GM12801 (cell line): ENCODE data around the gene LYRM2.

Experiments
- TF ChIP-seq, protein P1 (sequence below): IDR thresholded peaks from one replicate; pipeline ENCODE4 v1.5.1; 2011; ENCODE audit warnings: control low read depth; ENCODE audit not compliant: insufficient read length; ENCODE audit errors: extremely low read depth

The LYRM2 gene

DNA sequence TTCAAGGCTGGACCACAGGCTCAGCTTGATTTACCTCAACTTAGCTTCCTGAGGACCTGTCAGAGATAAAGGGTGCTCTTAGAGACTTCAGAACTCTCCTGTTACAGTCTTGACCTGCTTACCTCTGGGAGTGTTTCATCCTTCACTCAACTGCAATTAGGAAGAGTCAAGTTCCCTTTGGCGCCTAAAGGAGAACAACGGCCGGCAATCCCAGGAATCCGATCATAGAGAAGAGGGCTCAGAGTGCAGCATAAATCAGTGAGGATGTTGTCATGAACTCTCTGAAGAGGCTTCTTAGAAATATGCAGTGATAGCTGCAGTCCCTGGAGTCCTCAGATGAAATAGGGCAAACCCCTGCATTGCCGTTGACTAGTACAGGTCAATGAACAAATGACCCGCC lies 36.4 kb downstream of the LYRM2 start:
- TF ChIP-seq, protein P1, sequence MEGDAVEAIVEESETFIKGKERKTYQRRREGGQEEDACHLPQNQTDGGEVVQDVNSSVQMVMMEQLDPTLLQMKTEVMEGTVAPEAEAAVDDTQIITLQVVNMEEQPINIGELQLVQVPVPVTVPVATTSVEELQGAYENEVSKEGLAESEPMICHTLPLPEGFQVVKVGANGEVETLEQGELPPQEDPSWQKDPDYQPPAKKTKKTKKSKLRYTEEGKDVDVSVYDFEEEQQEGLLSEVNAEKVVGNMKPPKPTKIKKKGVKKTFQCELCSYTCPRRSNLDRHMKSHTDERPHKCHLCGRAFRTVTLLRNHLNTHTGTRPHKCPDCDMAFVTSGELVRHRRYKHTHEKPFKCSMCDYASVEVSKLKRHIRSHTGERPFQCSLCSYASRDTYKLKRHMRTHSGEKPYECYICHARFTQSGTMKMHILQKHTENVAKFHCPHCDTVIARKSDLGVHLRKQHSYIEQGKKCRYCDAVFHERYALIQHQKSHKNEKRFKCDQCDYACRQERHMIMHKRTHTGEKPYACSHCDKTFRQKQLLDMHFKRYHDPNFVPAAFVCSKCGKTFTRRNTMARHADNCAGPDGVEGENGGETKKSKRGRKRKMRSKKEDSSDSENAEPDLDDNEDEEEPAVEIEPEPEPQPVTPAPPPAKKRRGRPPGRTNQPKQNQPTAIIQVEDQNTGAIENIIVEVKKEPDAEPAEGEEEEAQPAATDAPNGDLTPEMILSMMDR: no peak

DNA sequence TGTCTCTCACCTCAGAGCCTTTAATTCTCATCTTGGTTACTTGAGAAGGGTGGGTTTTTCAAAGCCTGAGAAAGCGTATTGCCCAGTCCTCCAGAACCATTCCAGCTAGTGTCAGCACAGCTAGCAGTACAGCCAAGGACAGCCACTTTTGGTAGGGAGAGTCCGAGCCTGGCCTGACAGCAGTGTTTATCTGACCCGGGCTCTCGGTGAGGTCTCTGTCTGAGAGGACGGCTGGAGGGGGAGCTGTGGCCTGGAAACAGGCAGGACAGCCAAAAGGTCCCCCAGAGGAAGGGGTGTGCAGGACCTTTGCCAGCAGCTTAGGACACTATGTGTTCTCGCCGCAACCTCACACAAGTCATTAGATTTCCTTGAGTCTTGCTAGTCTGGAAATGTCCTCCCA lies 38.8 kb downstream of the LYRM2 start:
- TF ChIP-seq, protein P1: no peak

DNA sequence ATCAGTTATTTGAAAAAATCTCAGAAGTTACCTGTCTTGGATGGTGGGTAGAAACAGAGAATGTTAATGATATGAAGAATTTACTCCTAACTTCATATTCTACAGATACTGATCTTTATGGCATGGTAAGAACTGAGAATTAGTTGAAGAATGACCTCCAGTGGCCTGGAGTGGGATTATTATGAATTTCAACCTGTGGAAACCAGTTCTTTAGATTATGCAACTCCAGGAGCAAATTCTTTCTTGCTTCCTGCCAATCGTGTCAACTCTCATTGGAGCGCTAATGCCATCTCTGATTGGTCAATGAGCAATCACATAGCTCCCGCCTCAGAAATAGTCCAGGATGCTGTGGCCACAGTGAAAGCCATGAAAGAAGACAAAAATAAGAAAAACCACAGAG lies 40.6 kb downstream of the LYRM2 start:
- TF ChIP-seq, protein P1: no peak

DNA sequence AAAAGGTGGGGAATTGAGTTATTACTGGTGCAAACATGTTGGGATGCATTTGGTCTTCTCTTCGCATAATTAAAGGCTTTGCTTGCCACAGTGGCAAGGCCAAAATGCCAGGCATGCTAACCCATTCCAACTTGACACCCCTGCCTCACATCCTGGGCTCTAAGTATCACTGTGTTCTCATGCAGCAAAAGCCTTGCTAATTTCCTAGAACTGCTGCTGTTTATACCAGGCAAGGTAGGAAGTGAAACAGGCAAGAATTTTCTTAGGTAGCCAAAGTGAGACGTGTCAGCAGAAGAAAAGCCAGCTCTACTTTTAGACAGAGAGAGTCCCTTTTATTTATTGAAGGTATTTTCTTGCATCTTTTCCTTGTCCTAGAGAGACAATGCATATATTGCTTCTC lies 41.2 kb downstream of the LYRM2 start:
- TF ChIP-seq, protein P1: no peak

DNA sequence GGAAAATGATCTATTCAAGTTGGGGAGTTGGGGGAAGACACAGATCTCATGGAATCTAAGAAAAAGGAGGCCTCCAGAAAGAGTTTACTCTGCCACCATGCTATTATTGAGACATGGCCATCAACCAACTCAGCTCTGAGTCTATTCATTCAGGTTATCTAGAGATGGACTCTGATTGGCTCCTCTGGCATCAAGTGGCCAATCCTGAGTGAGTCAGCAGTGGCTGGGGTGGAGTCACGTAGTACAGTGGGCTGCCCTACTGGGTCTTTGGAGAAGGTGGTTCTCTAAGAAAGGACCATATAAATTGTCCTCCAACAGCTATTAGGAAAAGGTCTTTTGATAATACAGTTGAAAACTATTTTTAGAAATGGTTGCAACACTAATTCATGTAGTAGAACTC lies 42.1 kb downstream of the LYRM2 start:
- TF ChIP-seq, protein P1: no peak

DNA sequence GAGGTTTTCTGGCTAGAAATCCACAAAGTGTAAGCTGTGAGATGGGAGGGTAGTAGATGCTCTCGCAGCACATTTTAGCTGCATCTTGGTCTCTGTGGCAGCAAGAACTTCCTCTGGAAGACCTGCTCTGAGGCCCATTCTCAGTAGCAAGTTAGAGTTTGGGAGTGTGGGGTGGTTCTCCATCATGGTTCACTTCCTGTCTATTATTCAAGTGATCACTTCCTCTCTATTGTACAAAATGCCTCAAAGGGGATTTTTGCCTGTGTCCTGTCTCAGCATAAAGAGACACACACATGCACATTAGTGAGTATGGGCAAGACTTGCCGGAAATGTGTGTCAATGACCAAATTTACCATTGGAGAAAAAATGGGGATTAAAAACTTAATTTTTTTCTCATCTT lies 42.5 kb downstream of the LYRM2 start:
- TF ChIP-seq, protein P1: no peak

DNA sequence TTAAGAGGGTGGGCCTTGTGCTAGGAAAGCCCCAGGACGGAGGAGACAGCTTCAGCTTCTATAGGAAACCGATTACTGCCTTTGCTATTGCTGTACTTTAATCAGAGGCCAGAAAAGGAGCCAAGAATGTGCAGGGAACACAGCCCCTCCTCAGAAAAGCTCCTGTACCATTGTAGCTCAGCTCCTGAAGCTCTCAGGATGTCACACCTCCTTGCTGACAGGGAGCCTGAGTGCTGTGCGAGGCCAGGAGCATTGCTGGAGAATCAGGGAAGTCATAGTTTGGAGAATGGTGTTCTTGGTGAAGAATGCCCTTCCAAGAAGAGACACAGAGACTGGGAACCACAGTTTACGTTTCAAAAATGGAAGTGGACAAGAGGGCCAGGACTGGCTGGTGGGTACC lies 46.8 kb downstream of the LYRM2 start:
- TF ChIP-seq, protein P1: no peak

DNA sequence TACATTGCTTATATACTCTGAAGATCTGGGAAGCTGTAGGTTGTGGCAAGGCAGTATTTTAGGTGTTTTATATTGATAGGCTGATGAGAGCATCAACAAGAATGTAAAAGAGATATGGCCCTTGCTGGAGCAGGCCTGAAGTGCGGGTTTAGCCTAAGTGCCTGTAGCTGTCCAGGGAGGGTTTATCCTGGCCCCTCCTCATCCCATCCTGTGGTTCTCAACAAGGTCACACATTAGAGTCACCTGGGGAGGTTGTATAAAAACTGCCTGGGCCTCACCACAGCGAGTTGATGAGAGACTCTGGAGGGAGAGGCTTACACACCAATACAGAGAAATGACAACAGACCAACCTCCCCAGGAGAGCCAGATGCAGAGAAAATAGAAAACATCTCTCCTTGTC lies 48.4 kb downstream of the LYRM2 start:
- TF ChIP-seq, protein P1: no peak
